NT2/D1 (cell line): ENCODE measurements around the gene OBI1.

Source experiments
- SUZ12 ChIP-seq: IDR thresholded peaks from 2 replicates; pipeline ENCODE4 v1.6.1; 2011; ENCODE audit not compliant: insufficient read length, insufficient read depth; ENCODE audit errors: extremely low read depth
- YY1 ChIP-seq: IDR thresholded peaks from 2 replicates; pipeline ENCODE4 v1.6.1; 2011; ENCODE audit not compliant: insufficient read length, insufficient read depth
- ZNF274 ChIP-seq: IDR thresholded peaks from 2 replicates; pipeline ENCODE4 v1.6.1; 2011; ENCODE audit warnings: mild to moderate bottlenecking, low read depth, low read length

GRCh38 chr13:78587395-78587794 lies 71.6 kb downstream of the OBI1 start:
- TF ChIP-seq YY1 = no peak
- no peak for TF ChIP-seq SUZ12
- no peak for TF ChIP-seq ZNF274
